Activated T-cell treated with anti-CD3 and anti-CD28 coated beads, Interleukin-2, amount 50 U/mL, for 4 hours (primary cell): ENCODE results near the gene SPTB. TPM values are rescaled to one million over a fixed set of nuclear protein-coding genes. Genes with fewer than 3 reads are reported as not detected.

ENCODE experiments used
- ATAC-seq, 2 donors: fragments of 200-7000 bp; cut with Tn5 transposase; one replicate each; pipeline ENCODE4 v1.10.0; 2021
- DNase-seq: peaks from one replicate; pipeline ENCODE4 v3.0.0-alpha.2; 2020
- H3K27me3 Mint-ChIP-seq: one replicate; pipeline ENCODE4 v1.8.0; 2021; ENCODE audit warnings: low read depth, mixed read lengths
- H3K36me3 Mint-ChIP-seq: one replicate; pipeline ENCODE4 v1.8.0; 2022; ENCODE audit warnings: mixed read lengths; ENCODE audit not compliant: insufficient read depth
- H3K4me1 Mint-ChIP-seq: one replicate; pipeline ENCODE4 v1.8.0; 2021; ENCODE audit warnings: low read depth, mixed read lengths
- H3K4me3 Mint-ChIP-seq: one replicate; pipeline ENCODE4 v1.8.0; 2021; ENCODE audit warnings: mild to moderate bottlenecking, moderate library complexity, mixed read lengths
- H3K9me3 Mint-ChIP-seq: one replicate; pipeline ENCODE4 v1.8.0; 2021; ENCODE audit warnings: mixed read lengths
- total RNA-seq, 3 donors: library from RNA; stranded (reverse); gene quantifications; one replicate each; pipeline ENCODE4 v1.2.1, GENCODE V29; 2021

Gene SPTB
- total RNA-seq, 3 donors from 2014 or later: 0.08 to 0.20 (median 0.08) TPM

DNA sequence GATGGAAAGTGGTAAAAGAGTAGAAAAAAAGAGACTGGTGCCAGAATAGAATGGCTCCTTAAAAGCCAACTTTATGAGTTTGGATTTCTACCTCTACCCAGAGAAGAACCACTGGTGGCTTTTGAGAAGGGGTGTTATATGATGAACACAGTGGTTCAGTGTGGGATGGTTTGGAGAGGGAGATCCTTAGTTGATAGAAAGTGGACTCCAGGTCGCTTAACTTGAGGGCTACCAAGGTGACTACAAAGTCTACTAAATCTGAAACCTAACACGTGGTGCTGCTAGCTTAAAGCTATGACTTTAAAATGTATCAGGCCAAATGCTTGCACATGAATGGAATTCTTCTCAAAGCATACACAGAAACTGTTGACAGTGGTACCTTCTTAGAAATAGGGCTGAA, 8.4 kb downstream of the SPTB start:
- H3K36me3 Mint-ChIP-seq: no peaks in the 10 kb centered on the region
- no peak overlapping the region for H3K4me3 Mint-ChIP-seq
- no peaks in the 10 kb centered on the region for H3K9me3 Mint-ChIP-seq
- no peaks in the 10 kb centered on the region for H3K4me1 Mint-ChIP-seq
- no peak for ATAC-seq
- no peak for DNase-seq
- peaks cover 23% of the 10 kb centered on the region for H3K27me3 Mint-ChIP-seq

DNA sequence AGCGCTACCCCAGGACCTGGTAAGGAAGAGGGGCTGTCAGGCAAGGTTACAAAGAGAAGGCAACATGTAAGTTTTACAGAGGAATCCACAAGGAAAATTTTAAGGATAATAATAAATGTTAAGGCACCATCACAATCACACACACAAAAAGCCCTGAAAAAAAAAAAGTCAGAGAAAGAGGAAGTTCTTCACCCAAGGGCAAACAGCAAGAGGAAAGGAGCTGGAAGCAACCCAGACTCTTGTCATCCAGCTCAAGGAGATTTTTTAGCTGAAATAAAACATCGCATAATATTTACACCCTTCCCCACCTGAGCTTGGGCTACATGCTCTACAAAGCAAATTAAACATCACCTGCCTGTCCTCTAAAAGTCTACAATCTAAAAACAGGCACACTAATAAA, 9.5 kb downstream of the SPTB start:
- ATAC-seq (no peak), DNase-seq (no peak)
- no peaks in the 10 kb centered on the region for H3K9me3 Mint-ChIP-seq
- H3K4me1 Mint-ChIP-seq: no peaks in the 10 kb centered on the region
- peaks cover 22% of the 10 kb centered on the region for H3K27me3 Mint-ChIP-seq
- H3K4me3 Mint-ChIP-seq: no peak overlapping the region
- no peaks in the 10 kb centered on the region for H3K36me3 Mint-ChIP-seq

DNA sequence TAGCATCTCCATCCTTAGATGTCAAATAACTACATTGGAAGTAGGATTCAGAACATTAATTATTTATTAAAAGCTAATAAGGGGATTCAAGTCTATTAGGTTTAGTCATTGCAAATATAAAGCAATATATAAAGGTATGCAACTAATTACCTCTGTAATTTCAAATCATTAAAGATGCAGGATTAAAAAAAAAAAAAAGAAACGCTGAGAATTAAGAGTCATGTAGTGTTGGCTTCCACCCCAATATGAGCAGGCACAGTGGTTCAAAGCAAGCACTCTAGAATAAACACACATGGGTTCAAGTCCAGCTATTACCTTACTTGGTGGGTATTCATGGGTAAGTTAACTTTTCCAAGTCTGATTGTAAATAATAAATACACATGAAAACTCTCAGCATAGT, 10.9 kb downstream of the SPTB start:
- Mint-ChIP-seq H3K27me3 (peaks cover 24% of the 10 kb centered on the region), H3K9me3 (no peaks in the 10 kb centered on the region), H3K4me1 (no peaks in the 10 kb centered on the region), H3K4me3 (no peak overlapping the region), H3K36me3 (no peaks in the 10 kb centered on the region)
- no peak for DNase-seq
- ATAC-seq: no peak

DNA sequence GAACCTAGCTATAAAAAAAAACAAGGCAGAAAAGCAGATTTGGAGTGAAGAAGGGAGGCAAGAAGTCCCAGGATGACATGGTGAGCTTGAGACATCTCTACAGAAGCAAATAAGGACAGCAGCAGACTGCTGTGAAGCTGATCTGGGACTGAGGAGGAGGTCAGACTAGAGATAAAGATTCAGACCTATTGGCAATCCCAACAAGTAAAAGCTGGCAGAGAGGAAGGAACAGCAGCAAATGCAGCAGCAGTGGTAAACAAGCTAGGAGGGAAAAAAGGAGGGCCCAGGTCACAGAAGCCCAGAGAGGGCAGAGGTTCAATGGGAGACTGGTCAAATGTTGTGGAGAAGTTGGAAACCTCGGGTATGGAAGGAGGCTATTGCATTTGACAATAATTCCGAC, 11.3 kb downstream of the SPTB start:
- Mint-ChIP-seq H3K4me3 (no peak overlapping the region), H3K9me3 (no peaks in the 10 kb centered on the region), H3K27me3 (peaks cover 24% of the 10 kb centered on the region), H3K4me1 (no peaks in the 10 kb centered on the region), H3K36me3 (no peaks in the 10 kb centered on the region)
- ATAC-seq: no peak
- DNase-seq: no peak

DNA sequence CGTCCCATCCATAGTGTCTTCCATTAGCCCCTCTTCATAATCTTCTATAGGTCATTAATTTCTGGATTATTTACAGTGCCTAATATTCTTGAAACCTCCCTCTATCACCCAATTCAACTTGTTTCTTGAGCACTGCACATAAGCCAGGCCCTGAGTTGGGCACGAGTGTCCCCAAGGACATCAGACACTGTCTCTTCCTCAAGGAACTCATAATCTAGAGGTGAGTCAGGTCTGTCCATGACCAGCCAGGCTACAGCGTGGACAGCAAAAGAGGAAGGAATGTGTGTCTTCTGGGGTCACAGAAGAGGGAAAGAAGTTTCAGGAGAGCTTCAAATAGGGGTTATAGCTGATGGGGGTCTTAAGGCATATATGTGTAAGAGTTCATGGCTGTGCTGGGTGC, 12.5 kb downstream of the SPTB start:
- Mint-ChIP-seq H3K4me1 (no peaks in the 10 kb centered on the region), H3K36me3 (no peaks in the 10 kb centered on the region), H3K27me3 (peaks cover 20% of the 10 kb centered on the region), H3K9me3 (no peaks in the 10 kb centered on the region), H3K4me3 (no peak overlapping the region)
- DNase-seq (no peak), ATAC-seq (no peak)

DNA sequence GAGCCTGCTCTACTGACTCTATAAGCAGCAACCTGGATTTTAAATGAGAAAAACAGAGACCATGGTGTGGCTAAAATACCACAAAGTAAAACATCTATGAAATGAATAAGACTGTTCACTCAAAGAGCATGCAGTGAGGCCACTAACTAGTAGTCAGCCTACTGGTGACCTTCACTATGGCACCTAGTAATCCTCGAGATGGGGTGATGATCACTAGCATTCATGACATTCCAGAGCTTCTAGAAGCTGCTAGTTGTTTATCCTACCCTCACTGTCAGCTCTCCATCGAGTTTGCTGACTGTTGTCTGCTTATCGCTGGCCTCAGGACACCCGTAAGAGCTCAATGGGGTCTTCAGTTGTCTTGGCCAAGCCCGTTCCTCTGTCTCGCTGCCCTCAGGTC, 13.7 kb downstream of the SPTB start:
- no peaks in the 10 kb centered on the region for H3K4me1 Mint-ChIP-seq
- no peak for DNase-seq
- ATAC-seq: no peak
- no peak overlapping the region for H3K4me3 Mint-ChIP-seq
- no peaks in the 10 kb centered on the region for H3K9me3 Mint-ChIP-seq
- H3K36me3 Mint-ChIP-seq: no peaks in the 10 kb centered on the region
- peaks cover 20% of the 10 kb centered on the region for H3K27me3 Mint-ChIP-seq

DNA sequence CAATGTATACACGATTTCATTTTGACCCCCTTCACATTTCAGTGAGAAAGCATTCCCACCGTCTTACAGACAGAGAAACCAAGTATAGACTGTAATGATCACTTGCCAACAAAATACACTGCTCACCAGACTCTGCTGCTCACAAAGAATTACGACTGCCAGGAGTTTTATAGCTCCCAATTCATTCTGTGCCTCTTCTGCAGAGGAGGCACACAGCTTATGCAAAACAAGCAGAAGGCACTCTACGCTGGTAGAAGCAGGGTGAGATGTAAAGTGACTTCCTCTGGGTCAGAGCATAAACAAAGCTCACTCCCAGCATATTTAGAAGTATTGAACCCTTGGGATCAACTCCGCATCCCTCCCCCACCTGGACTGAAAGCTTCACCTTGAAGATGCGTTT, 14.6 kb downstream of the SPTB start:
- ATAC-seq: no peak
- H3K36me3 Mint-ChIP-seq: no peaks in the 10 kb centered on the region
- no peak overlapping the region for H3K4me3 Mint-ChIP-seq
- H3K4me1 Mint-ChIP-seq: no peaks in the 10 kb centered on the region
- no peaks in the 10 kb centered on the region for H3K9me3 Mint-ChIP-seq
- H3K27me3 Mint-ChIP-seq: peaks cover 18% of the 10 kb centered on the region
- DNase-seq: no peak

DNA sequence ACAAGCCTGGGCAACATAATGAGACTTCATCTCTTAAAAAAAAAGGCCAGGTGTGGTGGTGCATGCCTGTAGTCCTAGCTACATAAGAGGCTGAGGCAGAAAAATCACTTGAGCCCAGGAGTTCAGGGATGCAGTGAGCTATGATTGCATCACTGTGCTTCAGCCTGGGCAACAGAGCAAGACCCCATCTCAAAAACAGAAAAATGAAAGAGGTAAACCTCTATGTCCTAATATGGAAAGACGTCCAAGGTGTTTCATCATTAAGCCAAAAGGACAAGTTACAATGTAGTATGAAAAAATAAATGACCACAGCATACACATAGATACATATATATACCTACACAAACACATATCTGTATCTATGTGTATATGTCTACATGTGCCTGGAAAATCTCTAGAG, 15.4 kb downstream of the SPTB start:
- Mint-ChIP-seq H3K4me1 (no peaks in the 10 kb centered on the region), H3K9me3 (no peaks in the 10 kb centered on the region), H3K36me3 (no peaks in the 10 kb centered on the region), H3K4me3 (no peak overlapping the region), H3K27me3 (peaks cover 22% of the 10 kb centered on the region)
- DNase-seq (no peak), ATAC-seq (no peak)

DNA sequence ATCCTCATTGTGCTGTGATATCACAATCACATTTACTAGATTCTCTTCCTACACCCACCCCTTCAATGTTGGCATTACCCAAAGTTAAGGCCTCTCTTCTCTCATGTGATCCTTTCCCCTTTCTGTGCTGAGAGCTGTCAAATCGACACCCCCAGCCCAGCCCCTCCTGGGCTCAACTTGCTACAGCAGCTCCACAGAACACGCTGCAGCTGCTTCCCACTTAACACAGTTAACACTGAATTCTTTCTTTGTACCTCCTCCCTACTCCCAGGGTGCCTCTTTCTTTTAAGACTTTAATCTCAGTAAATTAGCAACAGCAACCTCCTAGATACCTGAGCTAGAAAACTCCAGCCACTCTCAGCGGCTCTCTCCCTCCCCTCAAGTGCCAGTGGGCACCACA, 17.8 kb downstream of the SPTB start:
- ATAC-seq (no peak), DNase-seq (no peak)
- Mint-ChIP-seq H3K9me3 (no peaks in the 10 kb centered on the region), H3K27me3 (peaks cover 13% of the 10 kb centered on the region), H3K36me3 (no peaks in the 10 kb centered on the region), H3K4me1 (no peaks in the 10 kb centered on the region), H3K4me3 (no peak overlapping the region)

DNA sequence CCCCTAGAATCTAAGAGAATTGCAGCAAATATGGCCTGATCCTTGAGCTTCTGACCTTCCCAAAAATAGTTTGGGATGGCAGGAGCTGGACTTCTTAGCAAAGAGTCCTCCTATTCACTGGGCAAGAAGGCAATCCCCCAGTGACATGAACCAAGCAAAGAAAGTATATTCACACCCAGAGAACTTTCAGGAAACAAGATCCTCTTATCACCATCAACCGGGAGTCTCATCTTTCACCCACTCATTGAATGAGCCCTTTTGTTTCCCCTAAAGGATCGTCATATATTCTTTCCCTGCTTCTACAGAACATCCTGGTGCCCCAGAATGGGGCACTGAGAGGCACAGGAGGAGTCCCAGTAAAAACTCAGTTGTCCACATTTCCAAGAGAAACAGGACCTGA, 19.7 kb downstream of the SPTB start:
- DNase-seq: no peak
- Mint-ChIP-seq H3K36me3 (no peaks in the 10 kb centered on the region), H3K4me3 (no peak overlapping the region), H3K27me3 (peaks cover 11% of the 10 kb centered on the region), H3K4me1 (no peaks in the 10 kb centered on the region), H3K9me3 (no peaks in the 10 kb centered on the region)
- no peak for ATAC-seq

DNA sequence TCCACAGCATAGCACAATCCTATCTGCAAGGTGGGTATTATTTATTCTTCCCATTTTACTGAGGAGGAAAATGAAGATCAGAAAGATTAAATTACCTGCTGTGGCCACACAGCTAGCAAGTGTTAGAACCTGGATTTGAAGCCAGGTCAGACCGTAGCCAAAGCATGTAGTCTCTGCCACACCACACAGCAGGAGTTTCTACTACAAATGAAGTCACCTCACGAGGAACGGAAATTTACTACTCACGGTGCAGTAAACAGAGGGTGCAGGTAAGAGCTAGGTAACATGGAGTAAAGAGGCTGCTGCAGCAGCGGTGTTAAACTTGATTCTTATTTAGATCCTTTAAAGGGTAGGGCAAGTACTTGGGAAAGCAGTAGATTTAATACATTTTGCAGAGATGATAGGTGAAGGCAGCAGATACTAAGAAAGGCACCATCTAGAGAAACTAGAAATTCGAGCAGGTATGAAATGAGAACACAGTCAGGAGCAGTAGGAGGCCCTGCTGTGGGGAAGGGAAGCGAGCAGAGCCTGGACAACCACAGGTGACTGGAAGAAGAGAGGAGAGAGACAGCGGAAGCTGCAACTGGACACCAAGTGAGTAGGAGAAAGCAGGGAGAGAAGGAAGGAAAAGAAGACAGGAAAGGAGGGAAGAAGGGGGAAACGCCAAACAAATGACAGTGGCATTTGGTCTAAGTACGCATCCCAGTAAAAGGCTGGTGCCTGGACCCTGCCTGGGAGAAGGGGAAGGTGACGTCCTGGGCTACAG, 21.5 kb downstream of the SPTB start:
- H3K4me3 Mint-ChIP-seq: no peak overlapping the region
- H3K27me3 Mint-ChIP-seq: peaks cover 12% of the 10 kb centered on the region
- H3K9me3 Mint-ChIP-seq: no peaks in the 10 kb centered on the region
- DNase-seq: no peak
- H3K36me3 Mint-ChIP-seq: no peaks in the 10 kb centered on the region
- no peak for ATAC-seq
- no peaks in the 10 kb centered on the region for H3K4me1 Mint-ChIP-seq

DNA sequence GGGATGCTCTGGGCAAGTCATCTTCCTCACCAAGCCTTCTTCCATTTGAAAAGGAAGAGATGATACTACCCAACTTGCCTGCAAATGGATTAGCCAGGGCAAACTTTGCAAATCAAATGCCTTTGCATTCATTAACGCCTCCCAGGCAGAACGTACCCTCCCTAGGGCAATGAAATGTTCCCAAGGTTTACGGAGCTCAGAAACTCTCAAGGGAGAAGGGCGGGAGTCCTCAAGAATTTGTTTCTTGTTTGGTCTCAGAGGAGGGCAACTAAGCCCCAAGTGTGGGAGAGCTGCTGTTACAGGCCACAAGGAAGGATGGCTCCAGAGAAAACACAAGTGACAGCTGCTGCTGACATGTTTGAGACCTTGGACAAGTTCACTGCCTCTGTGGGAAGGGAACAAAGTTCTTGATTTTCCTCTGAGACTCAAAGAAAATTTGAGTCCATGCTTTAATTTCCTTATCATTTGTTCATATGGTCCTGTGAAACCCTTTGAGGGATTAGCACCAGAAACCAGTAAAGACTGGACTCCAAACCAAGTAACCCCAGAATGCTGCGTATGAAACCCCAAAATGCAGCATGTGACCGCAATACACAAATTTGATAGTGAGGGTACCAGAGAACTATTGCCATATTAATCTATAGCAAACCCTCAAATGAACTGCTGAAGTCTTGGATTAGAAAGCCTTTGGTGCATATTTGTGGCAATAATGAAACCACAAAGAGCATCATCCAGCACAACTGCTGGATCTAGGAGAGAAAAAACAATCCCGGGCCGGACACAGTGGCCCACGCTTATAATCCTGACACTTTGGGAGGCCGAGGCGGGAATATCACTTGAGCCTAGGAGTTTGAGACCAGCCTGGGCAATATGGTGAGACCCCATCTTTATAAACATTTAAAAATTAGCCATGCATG, 22.9 kb downstream of the SPTB start:
- Mint-ChIP-seq H3K27me3 (peaks cover 15% of the 10 kb centered on the region), H3K4me1 (no peaks in the 10 kb centered on the region), H3K9me3 (no peaks in the 10 kb centered on the region), H3K36me3 (no peaks in the 10 kb centered on the region), H3K4me3 (no peak overlapping the region)
- no peak for ATAC-seq
- DNase-seq: no peak

DNA sequence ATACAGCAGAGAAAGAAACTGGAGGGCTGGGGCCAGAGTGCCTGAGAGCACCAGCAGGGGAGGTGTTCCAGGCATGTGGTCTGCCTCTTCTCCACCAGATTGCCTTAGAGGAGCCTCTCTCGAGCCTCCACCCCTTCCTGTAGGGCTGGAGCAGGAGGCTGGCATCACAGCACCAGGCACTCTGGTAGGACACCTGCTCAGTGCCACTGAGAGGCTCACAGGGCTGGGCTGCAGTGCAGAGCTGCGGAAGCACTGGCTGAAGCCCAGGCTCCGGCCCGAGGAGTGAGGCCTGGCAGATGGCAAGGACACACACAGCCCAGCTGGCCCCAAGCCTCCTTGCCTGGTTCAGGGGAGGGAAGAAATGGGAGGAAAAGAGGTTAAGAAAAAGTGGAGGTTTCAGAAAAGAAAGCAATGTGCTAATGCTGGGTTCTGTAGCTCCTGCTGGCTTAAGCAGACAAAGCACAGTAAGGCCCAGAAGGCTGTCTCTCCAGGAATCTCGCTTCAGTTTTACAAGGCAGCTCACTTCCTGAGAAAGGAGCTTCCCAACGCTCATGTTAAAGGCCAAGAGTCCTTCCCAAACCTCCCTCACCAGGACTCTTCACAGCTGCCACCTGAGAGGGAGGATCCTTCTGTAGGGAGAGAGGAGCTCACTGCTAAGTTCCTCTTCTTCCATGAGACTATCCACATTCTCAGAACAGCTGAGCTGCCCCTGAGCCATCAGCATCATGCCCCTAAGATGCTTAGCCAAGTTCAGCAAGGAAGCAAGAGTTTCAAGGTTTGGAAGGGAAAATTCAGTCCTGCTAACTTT, 23.8 kb downstream of the SPTB start:
- ATAC-seq: no peak
- no peaks in the 10 kb centered on the region for H3K4me1 Mint-ChIP-seq
- H3K9me3 Mint-ChIP-seq: no peaks in the 10 kb centered on the region
- H3K27me3 Mint-ChIP-seq: peaks cover 20% of the 10 kb centered on the region
- no peak for DNase-seq
- no peak overlapping the region for H3K4me3 Mint-ChIP-seq
- no peaks in the 10 kb centered on the region for H3K36me3 Mint-ChIP-seq

DNA sequence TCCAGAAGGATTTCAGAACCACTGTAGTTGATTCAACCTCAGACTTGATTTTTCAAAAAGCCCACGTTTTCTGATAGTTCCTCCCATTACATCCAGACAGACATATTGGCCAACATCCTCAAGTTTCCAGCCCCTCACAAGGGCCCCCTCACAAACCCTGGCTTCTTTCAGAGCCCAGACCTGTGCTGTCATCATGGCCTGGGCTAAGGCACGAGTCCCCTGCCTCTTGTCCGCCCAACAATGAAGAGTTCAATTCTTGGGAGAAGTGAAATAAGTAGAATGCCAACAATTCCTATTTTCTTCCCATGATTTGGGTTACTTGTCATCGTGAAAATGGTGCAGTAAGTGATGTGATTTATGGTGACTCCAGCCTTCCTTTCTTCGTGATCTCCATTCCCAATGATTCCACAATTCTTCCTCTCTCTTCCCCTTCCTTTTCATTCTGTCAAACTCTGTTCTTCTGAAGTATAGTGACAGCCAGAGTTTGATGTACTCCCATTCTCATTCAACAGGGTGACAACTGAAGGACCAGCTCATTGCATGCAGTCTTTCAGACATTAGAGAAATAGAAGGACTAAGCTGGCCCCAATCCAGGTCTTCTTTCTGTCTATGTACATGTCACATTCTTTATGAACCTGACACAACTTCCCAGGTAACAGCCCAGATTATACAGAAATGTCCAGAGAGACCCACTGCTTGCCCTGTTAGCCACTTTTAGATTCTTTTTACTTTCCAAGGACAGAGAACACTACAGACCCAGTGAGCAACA, 29.2 kb downstream of the SPTB start:
- H3K4me1 Mint-ChIP-seq: peaks cover 7% of the 10 kb centered on the region
- H3K27me3 Mint-ChIP-seq: peaks cover 32% of the 10 kb centered on the region
- no peaks in the 10 kb centered on the region for H3K36me3 Mint-ChIP-seq
- ATAC-seq: no peak
- no peak overlapping the region for H3K4me3 Mint-ChIP-seq
- no peak for DNase-seq
- no peaks in the 10 kb centered on the region for H3K9me3 Mint-ChIP-seq
